ENCODE measurements around the gene RAB39A.

GRCh38 chr11:107928046-107928766, at the start of gene RAB39A:
- TF ChIP-seq CTCF (IDR thresholded peaks at IDR 0.05), result no peak
- no peak for TF ChIP-seq ZFX (IDR thresholded peaks at IDR 0.05; ENCODE audit: borderline replicate concordance)

Data from 22Rv1 (cell line).